ENCODE data around the gene COPS6.
"Not testable (repeated sequence)": the region's sequence is repeated elsewhere in the genome, so short reads cannot be mapped to it uniquely, and the experiment has no call there.

COPS6 gene

GRCh38 chr7:100127866-100128636, 39.3 kb downstream of the COPS6 start:
- DNase-seq: peak; percentile 45

DNA sequence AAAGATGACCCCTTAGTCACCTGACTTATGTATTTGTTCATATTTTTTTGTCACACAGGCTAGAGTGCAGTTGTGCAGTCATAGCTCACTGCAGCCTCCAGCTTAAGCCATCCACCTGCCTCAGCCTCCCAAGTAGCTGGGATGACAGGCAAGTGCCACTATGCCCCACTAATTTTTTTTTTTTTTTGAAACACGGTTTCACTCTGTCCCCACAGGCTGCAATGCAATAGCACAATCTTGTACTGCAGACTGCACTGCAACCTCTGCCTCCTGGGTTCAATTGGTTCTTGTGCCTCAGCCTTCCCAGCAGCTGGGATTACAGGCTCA, 39.8 kb downstream of the COPS6 start:
- DNase-seq: no peak

DNA sequence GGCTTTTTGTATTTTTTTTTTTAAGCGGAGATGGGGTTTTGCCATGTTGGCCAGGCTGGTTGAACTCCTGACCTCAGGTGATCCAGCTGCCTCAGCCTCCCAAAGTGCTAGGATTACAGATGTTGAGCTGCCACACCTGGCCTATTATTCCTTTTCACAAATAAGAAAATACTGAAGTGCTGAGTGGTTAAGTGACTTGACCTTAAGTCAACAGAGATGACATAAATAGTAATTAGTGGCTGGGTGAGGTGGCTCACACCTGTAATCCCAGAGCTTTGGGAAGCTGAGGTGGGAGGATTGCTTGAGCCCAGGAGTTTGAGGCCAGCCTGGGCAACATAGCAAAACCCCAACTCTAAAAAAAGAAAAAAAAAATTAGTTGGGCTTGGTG, 41.4 kb downstream of the COPS6 start:
- not testable (repeated sequence) for DNase-seq

DNA sequence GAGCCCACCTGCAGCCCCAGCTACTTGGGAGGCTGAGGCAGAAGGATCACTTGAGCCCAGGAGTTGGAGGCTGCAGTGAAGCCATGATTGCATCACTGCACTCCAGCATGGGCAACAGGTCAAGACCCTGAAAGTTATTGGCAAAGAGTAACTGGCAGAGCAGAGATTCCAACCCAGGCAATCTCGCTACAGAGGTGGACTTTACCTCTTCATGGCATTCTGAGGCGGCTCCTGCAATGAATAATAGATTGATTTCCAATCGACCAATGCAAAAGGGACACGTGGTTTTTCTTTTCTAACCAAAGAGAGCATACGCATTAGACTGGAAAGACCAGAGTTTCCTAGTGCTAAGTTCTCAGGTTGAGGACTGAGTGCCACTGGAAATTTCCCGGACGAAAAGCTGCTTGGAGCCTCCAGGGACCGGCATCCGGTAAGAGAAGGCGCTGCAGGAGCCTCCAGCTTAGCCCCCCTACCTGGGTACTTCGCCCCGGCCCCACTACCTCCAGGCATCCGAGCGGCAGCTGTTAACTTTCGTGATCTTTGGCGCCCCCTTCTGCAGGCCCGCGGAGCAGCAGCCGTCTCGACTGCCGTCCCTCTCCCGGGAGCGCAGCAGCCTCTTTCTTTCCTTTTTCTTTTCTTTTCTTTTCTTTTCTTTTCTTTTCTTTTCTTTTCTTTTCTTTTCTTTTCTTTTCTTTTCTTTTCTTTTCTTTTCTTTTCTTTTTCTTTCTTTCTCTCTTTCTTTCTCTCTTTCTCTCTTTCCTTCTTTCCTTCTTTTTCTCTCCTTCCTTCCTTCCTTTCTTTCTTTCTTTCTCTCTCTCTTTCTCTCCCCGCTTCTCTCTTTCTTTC, 42.1 kb downstream of the COPS6 start:
- peak; percentile 92 for DNase-seq

GRCh38 chr7:100132126-100132525, 43.4 kb downstream of the COPS6 start:
- no peak for DNase-seq

DNA sequence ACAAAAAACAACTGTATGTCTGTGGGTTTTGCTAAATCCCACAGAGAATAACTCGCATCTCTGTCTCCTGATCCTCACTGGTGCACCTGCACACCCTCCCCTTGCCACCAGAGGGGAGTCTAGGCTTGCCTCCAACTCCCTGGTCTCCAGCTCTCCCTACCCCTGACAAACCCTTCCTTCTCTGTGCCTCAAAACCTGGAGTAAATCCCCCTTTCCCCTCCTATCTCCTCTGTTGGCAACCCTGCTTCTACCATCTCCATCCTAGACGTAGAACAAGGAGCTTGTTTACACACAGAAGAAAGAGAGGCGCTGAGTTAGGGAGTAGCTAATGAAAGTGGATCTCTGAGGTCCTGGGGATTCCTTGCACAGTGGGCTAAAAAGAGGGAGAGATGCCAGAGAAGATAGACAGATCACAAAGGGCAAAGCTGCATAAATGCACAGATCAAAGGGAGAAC, 44.0 kb downstream of the COPS6 start:
- peak; percentile 79 for DNase-seq

DNA sequence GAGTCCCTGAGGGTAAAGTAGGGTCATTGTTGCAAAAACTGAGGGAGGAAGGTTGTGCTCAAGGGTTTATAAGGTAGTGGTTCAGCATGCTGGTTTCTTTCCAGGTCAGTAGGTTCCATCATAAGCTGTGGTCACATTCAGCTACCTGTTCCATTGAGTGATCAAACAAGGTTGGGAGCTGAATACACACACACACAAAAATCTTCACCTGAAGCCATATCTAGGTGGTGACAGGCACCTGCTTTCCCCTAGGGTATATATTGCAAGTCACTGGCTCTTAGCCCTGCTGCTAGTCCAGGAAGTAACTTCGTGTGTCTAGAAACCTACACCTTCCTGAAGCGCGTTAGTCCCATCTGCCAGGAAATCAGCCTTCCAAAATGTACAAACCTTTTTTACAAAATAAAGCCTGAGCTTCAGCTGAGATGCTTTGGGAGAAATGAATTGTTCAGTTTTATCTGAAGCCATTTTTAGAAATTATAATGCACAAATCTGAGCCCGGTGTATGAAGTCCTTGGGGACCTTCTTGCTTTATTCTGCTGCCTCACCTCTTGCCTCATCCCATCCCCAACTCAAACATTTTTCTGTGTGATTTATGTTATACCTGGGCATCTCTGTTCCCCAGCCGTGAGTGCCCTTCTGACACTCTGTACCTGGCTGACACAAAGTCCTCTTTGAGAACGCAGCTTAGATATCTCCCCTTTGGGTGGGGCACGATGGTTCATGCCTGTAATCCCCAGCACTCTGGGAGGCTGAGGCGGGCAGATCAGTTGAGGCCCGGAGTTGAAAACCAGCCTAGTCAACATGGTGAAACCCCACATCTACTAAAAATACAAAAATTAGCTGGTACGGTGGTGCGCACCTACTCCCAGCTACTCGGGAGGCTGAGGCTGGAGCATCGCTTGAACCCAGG, 49.3 kb downstream of the COPS6 start:
- DNase-seq: peak; percentile 36

DNA sequence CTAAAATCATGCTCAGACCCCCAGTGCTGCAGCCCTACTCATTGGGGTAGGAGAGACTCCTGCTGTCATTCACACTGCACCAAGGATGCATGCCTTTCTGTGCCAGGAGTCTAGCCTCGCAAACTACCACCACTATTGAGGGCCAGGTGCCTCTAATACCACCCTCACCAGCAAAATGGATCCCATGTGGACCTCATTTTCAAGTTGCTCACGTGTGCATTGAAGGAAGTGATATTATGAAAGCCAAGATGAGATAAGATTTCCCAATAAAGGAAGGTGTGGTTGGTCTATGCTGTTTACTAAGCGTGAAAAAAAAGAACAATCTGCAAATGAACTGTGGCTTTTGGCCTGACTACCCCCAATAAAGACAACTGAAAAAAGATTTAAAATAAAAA, 52.8 kb downstream of the COPS6 start:
- no peak for DNase-seq

Measured in CD4-positive, alpha-beta T cell treated with Interleukin-17A for 4 hours (primary cell).